Activated CD8-positive, alpha-beta memory T cell treated with anti-CD3 and anti-CD28 coated beads, Interleukin-2, amount 50 U/mL, for 48 hours (primary cell): Measurements from ENCODE around the gene FAM83D.

Source experiments
- DNase-seq: peaks from one replicate; pipeline ENCODE4 v3.0.0-alpha.2; 2020

FAM83D gene

DNA sequence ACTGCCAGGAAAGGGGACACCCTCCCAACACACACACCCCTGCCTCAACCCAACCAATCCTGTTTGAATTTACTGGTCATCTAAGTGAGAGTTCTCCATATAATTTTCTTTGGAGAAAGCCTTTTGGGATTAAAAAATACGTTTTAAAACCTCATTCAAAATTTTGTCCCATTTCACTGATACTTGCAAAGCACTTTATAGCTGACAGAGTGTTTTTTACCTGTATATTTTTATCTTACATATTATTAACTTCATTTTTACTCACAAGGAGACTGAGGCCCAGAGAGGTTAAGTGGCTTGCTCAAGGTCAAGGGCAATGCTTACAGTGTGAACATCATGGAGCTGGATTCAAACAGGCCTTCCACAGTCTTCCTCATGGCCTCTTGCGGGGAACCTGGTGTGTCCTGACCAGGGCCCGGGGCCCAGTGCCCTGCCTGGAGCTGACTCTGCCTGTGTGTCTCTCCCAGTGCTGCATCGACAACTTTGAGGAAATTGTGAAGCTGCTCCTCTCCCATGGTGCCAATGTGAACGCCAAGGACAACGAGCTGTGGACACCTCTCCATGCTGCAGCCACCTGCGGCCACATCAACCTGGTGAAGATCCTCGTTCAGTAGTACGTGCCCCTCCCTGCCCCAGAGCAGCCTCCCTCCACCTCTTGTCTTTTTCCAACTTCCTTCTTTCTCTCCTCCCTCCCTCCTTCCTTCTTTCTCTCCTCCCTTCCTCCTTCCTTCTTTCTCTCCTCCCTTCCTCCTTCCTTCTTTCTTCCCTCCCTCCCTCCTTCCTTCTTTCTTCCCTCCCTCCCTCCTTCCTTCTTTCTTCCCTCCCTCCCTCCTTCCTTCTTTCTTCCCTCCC, 30.9 kb upstream of the FAM83D start:
- DNase-seq: no peak

DNA sequence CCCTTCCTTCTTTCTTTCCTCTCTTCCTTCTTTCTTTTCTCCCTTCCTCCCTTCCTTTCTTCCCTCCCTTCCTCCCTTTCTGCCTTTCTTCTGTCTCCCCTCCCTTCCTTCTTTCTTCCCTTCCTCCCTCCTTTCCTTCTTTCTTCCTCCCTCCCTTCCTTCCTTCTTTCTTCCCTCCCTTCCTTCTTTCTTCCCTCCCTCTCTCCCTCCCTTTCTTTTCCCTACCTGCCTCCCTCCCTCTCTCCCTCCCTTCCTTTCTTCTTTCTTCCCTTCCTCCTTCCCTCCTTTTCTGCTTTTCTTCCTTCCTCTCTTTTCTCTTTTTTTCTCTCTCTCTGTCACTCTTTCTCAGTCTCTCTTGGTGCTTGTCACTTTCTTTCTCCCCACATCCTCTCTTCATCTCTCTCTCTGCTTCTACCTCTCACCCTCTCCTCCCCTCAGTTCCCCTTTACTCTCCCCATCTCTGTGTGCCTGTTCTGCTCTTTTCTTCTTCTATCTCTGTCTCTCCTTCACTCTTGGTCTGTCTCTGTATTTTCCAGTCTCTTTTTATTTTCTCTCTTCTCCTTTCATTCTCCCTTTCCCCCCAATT, 30.1 kb upstream of the FAM83D start:
- no peak for DNase-seq

DNA sequence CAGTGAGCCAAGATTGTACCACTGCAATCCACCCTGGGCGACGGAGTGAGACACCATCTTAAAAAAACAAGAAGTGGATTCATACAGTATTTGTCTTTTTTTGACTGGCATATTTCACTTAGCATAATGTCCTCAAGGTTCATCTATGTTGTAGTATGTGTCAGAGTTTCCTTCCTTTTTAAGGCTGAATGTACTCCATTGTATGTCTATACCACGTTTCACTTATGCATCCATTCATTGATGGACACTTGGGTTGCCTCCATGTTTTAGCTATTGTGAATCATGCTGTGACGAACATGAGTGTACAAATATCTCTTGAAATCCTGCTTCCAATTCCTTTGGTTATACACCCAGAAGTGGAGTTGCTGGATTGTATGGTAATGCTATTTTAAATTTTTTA, 28.9 kb upstream of the FAM83D start:
- DNase-seq: no peak

DNA sequence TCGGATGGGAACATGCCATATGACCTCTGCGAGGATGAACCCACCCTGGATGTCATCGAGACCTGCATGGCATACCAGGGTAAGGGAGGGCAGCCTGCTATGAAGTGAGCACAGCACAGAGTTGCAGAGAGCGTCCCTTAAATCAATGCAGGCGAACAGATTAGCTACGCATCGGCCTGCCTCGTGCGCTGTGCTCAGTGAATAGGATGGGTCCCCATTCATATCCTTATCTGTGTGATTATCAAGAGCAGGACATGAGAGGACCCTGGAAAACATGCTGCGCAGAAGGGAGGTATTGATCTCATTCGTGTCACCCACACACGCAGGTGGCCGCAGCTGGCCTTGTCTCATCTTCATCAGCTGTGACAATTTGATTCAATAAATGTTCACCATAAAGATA, 25.6 kb upstream of the FAM83D start:
- no peak for DNase-seq

DNA sequence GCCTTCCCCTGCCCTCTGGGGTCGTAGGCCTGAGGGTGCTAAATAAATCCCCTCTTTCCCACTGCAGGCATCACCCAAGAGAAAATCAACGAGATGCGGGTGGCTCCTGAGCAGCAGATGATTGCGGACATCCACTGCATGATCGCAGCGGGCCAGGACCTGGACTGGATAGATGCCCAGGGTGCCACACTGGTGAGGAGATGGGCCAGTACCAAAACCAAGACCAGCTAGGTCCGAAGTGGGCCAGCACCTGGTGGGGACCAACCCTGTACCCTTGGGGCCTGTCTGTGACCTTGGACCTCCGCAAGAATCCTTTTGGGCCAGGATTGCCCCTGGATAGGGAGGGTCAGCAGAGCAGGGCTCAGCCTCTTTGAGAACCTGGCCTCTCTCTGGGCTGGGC, 23.6 kb upstream of the FAM83D start:
- no peak for DNase-seq

DNA sequence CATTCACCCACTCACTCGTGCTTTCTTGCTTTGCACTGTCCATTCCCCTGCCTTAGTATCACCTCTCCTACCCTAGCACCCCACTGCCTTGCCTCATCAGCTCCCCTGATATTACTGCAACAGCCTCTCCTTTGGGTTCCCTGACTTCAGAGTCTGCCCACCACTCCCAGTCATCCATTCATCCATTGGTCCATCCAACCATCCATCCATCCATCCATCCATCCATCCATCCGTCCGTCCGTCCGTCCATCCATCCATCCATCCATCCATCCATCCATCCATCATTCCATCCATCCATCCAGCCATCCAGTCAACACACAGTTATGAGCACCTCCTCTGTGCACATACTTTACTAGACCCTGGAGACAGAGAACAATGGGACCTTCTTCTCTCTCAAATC, 22.9 kb upstream of the FAM83D start:
- DNase-seq: no peak

DNA sequence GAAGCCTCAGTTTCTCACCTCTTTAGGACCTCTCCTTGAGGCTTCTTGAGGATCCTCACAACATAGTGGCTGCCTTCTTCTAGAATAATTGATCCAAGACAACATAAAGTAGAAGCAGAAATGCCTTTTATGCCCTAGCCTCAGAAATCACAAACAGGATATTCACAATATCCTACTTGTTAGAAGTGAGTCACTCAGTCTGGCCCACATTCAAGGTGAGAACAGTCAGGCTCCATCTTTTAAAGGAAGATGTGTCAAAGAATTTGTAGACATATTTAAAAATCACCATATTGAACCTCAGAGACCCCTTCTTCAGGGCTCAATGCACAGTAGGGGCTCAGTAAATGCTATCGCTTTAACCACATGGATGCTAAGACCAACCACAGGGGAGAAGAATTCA, 20.8 kb upstream of the FAM83D start:
- no peak for DNase-seq

DNA sequence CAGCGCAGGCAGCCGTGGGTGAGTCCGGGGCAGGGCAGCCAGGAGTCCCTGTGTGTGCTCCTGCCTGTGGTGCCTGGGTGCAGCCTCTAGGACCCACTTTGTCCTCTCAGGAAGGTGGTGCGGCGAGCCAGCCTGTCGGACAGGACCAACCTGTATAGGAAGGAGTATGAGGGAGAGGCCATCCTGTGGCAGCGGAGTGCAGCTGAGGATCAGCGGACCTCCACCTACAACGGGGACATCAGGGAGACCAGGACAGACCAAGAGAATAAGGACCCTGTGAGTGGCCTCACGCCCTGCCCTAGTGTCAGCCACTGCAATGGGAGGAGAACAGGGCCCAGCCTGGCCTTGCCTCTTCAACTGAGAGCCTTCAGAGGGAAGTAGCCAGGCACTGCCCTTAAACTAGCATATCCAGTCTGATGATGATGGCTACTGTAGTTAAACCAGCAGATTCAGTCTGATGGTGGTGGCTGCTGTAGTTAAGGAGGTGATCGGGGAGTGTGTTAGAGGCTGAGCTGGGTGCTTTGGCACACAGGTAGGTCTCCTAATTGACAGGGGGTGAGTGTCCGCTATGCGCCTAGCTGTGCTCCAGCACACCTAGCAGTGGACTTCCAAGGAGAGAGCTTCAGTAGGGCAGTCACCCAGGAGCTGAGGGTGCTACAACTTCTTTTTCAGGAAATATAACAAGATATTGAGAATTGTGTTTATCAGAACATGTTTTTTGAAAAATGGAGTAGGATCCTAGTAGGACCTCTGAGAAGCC, 18.1 kb upstream of the FAM83D start:
- DNase-seq: no peak

DNA sequence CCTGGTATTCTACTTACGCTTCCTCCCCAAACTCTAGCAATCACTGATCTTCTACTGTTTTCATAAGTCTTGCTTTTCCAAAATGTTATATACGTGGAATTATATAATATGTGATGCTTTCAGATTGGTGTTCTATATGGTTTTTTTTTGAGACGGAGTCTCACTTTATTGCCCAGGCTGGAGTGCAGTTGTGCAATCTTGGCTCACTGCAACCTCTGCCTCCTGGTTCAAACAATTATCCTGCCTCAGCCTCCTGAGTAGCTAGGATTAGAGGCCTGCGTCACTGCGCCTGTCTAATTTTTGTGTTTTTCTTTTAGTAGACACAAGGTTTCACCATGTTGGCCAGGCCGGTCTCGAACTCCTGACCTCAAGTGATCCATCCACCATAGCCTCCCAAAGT, 10.9 kb upstream of the FAM83D start:
- no peak for DNase-seq

DNA sequence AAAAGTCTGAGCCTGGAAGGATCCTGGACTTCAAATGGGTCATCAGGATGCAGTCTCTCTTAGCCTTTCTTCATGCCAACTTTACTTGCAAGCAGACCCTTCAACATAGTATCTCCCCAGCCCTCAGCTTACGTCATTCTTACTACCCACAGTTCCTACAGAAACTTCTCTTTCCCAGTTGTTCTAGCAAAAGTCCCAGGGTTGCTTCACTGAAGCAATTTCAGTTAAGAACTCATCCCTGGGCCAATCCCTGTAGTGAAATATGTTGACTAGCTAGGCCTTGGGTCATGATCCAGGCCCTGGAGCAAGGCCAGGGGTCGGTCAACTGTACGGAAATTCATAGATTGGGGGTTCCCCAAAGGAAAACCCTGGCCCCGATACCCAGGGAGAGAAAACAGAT, 8.6 kb upstream of the FAM83D start:
- no peak for DNase-seq

DNA sequence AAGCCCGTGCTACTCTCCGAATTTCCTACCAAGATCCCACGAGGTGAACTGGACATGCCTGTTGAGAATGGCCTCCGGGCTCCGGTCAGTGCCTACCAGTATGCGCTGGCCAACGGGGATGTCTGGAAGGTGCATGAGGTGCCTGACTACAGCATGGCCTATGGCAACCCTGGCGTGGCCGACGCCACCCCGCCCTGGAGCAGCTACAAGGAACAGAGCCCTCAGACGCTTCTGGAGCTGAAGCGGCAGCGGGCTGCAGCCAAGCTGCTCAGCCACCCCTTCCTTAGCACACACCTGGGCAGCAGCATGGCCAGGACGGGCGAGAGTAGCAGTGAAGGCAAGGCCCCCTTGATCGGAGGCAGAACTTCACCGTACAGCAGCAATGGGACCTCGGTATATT, 8.0 kb upstream of the FAM83D start:
- DNase-seq: no peak

DNA sequence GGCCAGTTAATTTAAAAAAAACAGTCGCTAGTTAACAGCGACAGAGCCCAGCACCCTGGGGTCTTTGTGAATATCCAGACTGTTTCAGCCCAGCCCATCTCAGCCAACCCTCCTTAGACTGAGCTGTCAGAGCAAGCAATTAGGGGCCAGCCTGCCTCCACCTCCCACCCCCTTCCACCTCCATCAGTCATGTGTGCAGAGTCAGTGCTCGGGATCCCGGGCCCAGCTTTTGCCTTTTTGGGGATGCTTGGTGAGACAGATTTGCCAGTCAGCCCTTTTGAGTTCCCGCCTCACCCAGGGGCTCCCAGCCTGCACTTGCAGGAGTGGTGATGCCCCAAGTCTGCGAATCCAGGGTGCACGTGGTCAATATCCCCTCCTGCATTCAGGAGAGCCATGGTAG, 6.5 kb upstream of the FAM83D start:
- DNase-seq: no peak

DNA sequence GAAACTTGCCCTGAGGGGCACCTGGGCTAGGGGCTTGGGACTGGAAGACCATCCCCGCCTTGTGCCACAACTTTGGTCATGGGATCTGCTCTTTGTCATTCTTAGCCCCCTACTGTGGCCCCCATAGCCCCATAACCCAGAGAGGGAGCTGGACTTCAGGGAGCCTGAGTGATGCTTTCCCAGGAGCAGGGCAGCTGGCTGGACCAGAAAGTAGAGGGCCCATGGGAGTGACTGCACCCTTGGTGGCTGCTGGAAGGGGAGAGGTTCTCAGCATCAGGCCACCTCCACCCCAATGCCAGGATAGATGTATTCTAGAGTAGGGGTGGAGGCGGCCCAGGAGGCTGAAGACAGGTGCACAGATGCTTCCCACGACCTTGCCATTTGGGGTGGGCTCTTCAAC, 5.8 kb upstream of the FAM83D start:
- no peak for DNase-seq

DNA sequence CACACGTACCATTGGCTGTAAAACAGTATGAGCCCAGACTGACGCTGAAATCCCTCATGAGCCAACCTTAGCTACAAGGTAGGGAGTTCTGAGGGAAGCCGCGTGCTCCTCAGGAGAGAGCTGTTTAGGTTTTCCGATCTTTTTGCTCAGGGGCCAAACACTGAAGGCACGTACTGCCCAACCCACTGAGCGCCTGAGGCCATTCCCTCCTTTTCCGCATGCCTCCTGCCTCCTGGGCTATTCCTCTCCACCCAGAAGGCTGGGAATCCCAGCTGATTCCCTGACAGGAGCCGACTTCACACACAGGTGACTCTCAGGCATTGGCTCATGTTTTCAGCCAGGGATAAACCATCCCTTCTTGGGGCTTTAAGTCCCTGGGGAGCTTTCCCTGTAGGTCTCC, 5.4 kb upstream of the FAM83D start:
- no peak for DNase-seq

DNA sequence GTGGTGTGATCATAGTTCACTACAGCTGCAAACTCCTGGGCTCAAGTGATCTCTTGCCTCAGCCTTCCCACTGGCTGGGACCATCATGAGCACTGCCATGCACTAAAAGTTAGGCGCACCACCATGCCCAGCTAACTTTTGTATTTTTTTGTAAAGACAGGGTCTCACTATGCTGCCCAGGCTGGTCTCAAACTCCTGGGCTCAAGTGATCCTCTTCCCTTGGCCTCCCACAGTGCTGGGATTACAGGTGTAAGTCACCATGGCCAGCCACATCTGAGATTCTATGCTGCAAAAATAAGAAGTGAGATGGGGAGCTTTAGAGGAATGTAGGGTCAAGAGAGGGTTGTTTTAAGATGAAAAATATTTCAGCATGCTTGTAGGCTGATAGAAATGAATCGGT, 1.5 kb upstream of the FAM83D start:
- no peak for DNase-seq

DNA sequence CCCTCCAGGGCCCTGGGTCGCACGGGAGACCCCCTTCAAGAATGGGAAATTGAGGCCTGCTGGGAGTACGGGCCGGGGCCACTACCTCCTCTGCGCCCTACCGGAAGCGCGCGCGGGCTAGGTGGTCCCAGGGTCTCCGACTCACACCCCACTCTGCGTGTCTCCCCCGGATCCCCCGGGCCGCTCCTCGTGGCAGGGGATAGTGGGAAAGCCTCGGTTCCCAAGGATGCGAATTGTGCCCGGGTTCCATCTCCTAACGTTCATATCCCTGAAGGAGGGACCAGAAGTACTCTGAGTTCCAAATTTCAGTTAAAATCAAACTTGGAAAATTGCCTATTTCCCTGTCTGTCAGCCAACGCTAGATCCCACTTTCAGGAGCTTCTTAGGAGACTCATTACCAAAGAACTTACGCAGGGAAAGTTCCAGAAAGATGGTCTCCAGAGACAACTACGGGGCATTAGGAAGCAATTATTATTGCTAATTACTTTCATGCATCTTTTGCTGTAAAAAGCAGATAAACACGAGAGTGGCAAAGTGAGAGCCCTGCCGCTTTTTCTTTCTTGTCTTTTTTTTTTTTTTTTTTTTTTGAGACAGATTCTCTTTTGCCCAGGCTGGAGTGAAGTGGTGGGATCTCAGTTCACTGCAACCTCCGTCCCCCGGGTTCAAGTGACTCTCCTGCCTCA, 858 bp downstream of the FAM83D start:
- DNase-seq: peak; percentile 67

DNA sequence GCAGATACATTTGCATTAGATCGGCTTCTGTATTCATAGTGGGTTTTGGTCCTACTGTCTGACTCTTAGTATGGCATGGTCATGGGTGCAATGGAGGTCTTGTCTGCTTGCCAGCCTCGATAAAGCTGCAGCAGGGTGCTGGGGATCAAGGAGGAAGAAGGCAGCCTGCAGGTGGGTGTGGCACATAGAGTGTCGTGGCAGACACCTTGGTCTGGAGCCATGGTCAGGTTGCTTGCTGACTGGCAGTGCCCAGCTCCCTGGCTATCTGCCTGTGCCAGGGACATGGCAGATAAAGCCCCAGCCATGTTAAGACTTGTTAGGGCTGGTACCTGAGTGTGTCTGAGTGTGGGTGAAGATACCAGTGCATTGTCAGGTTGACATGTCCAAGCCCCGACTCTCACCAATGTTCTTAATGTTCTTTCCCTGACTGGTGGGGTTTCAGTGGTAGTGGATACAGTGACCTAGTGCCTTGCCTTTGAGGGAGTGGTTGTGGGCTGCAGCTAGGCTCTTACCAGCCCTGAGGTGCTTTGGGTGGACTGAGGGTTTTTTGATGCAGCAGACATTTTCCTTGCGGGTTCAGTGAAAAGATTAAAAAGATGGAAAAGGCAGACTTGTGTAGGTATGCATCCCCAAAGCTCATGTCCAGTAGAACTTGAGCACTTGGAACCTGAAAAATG, 1.8 kb downstream of the FAM83D start:
- no peak for DNase-seq

DNA sequence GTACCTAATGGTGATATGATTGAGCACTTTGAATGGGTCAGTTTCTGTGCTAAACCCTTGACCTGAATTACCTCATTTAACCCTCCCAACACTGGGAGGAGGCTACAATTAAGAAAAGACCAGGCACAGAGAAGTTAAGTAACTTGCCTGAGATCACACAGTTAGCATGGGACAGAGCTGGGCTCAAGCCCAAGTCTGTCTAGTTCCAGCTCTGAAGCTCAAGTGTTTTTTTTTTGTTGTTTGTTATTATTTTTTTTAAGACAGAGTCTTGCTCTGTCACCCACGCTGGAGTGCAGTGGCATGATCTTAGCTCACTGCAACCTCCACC, 4.0 kb downstream of the FAM83D start:
- no peak for DNase-seq

DNA sequence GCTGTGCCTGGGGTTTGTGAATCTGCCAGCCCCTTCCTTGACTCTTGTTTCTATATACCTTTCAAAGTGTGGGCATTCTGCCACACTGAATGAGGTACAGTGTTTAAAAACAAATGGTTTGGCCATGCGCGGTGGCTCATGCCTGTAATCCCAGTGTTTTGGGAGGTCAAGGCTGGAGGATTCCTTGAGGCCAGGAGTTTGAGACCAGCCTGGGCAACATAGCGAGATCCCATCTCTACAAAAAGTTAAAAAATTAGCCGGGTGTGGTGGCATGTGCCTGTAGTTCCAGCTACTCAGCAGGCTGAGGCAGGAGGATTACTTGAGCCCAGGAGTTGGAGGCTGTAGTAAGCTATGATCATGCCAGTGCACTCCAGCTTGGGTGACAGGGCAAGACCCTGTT, 5.8 kb downstream of the FAM83D start:
- DNase-seq: no peak

DNA sequence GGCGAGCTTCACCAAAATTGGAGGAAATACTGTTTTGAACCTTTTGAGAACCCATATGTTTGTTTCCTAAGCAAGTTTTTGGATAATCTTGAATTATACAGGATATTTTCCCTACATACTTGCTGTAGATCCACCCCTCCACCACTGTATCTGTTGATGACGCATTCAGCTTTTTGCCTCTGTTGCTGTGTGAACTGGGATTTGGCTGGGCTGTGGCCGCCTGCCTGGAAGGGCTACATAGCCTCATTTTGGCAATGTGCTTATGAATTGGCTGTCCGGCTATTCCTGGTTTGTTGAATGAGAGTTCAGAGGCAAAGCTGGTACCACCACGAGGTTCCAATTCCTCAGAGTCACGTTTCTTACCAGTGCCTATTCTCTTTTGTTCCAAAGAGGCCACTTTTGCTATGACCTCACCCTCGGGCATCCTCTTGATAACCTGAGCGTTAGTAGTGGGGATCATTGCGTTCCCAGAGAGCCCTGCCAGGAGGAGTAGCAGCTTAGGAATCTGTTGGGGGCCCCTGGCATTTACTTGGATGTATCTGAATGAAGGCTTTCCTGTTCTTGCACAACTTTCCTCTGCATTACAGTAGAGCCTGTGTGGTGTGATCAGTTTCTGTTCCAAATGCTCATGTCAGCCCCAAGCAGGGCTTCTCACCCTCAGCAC, 6.4 kb downstream of the FAM83D start:
- no peak for DNase-seq

DNA sequence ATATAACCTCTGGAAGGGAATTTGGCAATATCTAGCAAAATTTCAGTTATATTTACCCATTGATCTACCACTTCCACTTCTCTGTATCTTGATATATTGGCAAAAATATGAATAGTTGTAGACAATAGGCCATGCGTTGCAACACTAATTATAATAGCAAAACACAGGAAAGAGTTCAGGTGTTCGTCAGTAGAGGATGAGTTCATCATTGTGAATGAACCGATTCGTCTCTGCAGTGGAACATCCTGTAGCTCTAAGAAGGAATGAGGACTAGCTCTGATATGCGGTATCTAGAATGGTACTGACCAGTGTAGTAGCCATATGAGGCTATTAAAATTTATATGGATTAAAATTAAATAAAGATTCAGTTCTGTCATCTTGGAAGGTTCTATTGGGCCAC, 8.3 kb downstream of the FAM83D start:
- no peak for DNase-seq

DNA sequence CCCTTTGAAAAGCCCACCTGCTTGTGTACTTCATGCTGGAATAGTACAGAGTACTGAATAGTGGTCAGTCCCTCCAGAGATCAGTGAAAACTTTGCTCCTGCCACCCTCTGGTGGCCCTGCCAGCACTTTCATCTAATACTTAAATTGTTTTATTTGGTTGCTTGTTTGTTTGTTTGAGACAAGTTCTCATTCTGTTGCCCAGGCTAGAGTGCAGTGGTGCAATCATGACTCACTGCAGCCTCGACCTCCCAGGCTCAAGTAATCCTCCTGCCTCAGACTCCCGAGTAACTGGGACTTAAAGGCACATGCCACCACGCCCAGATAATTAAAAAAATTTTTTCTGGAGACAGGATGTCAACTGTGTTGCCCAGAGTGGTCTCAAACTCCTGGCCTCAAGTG, 9.1 kb downstream of the FAM83D start:
- no peak for DNase-seq

DNA sequence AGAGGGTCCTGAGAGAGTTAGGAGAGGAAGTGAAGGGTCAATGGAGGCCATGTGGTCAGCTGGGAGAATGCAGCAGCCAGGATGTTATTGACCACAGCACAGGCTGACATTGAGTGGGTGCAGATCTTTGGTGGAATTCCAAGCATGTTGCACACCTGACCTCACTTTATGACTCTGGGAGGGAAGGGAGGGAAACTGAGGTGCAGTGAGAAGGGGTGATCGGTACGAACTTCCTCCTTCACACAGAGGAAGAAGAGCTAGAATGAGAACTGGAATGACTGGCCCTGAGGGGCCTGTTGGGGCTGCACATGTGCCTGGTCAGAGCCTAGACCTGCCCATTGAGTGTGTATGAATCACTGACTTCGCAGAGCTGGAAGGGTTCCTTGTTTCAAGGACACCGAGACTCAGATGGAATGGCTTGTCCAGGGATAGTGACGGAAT, 9.8 kb downstream of the FAM83D start:
- no peak for DNase-seq
